HUDEP-2 (cell line): Measurements from ENCODE around the gene ENDOV.

Experiments used
- DNase-seq, 76 experiments: peaks; one replicate each; lab custom pipeline; 2025; ENCODE audit not compliant: unreplicated experiment in 76 of 76; lab: John Stamatoyannopoulos, UW

ENDOV gene

GRCh38 chr17:80478487-80479245 lies 63.7 kb downstream of the ENDOV start:
- no peak for DNase-seq

- no peak for DNase-seq
Observed at GRCh38 chr17:80479246-80479566, 64.2 kb downstream of the ENDOV start.

- DNase-seq = no peak
Observed at GRCh38 chr17:80480248-80480647, 65.3 kb downstream of the ENDOV start.

GRCh38 chr17:80481284-80482057 lies 66.5 kb downstream of the ENDOV start:
- DNase-seq = no peak

- DNase-seq = no peak
Observed at GRCh38 chr17:80482058-80482318, 67.0 kb downstream of the ENDOV start.

GRCh38 chr17:80482555-80483308 lies 67.8 kb downstream of the ENDOV start:
- no peak for DNase-seq

- DNase-seq = no peak
Observed at GRCh38 chr17:80485846-80486245, 70.9 kb downstream of the ENDOV start.

GRCh38 chr17:80486692-80487091 lies 71.7 kb downstream of the ENDOV start:
- DNase-seq = no peak

- DNase-seq = no peak
Observed at GRCh38 chr17:80487511-80487910, 72.5 kb downstream of the ENDOV start.
